Bronchial epithelial cell (primary cell): ENCODE measurements around the gene HBEGF. TPM values are rescaled to one million over a fixed set of nuclear protein-coding genes. Genes with fewer than 3 reads are reported as not detected.

ENCODE experiments used
- DNase-seq: peaks from one replicate; pipeline ENCODE4 v3.0.0-alpha.2; 2010; ENCODE audit warnings: low read depth
- FAIRE-seq: peaks from 2 replicates; lab custom pipeline; 2011; peaks lifted over from hg19 to GRCh38; lab: Jason Lieb, UNC
- H3K27me3 ChIP-seq: 2 replicates; pipeline ENCODE4 v1.5.1; 2011; ENCODE audit warnings: low read length; ENCODE audit not compliant: control insufficient read depth, insufficient read depth
- H3K36me3 ChIP-seq: 2 replicates; pipeline ENCODE4 v1.5.1; 2011; ENCODE audit warnings: low read length; ENCODE audit not compliant: control insufficient read depth, insufficient read depth
- H3K4me3 ChIP-seq: 2 replicates; pipeline ENCODE4 v1.5.1; 2011; ENCODE audit warnings: mild to moderate bottlenecking, low read depth, low read length, control low read depth
- CTCF ChIP-seq: IDR thresholded peaks from 2 replicates; pipeline ENCODE4 v1.5.1; 2011; ENCODE audit warnings: mild to moderate bottlenecking, moderate library complexity, low read length, control low read depth, inconsistent platforms; ENCODE audit not compliant: insufficient read depth, severe bottlenecking
- total RNA-seq: library from RNA; depleted of rRNA; stranded (reverse); fragments of >200 nt; gene quantifications from 2 replicates; pipeline ENCODE4 v1.2.1, GENCODE V29; 2014

Gene HBEGF
- total RNA-seq = 23.8 and 76.6 TPM in 2 replicates

GRCh38 chr5:140346348-140347221 is at the start of gene HBEGF:
Gene HBEGF (minus strand): TSS chr5:140346603. CDS start chr5:140346328, 275 bp downstream.
- FAIRE-seq (no peak), DNase-seq (peak; percentile 71)
- no peaks in the 10 kb centered on the region for H3K27me3 ChIP-seq
- peak; percentile 77 for TF ChIP-seq CTCF
- H3K4me3 ChIP-seq = peak within 1 kb of the TSS; percentile 72
- peaks cover 25% of the 10 kb centered on the region for H3K36me3 ChIP-seq

- no peak for FAIRE-seq
- TF ChIP-seq CTCF = no peak
- Histone ChIP-seq H3K27me3 (no peaks in the 10 kb centered on the region), H3K36me3 (no peaks in the 10 kb centered on the region), H3K4me3 (no peak overlapping the region)
- DNase-seq = no peak
Observed at GRCh38 chr5:140393738-140394137, 47.3 kb upstream of the HBEGF start.

GRCh38 chr5:140391732-140392131 is 45.3 kb upstream of the HBEGF start:
- DNase-seq (no peak), FAIRE-seq (no peak)
- H3K4me3 ChIP-seq = no peak overlapping the region
- no peak for TF ChIP-seq CTCF
- no peaks in the 10 kb centered on the region for H3K27me3 ChIP-seq
- no peaks in the 10 kb centered on the region for H3K36me3 ChIP-seq

- H3K4me3 ChIP-seq = no peak overlapping the region
- TF ChIP-seq CTCF = no peak
- no peaks in the 10 kb centered on the region for H3K27me3 ChIP-seq
- FAIRE-seq (no peak), DNase-seq (no peak)
- no peaks in the 10 kb centered on the region for H3K36me3 ChIP-seq
Observed at GRCh38 chr5:140391312-140391711, 44.9 kb upstream of the HBEGF start.

- H3K4me3 ChIP-seq = no peak overlapping the region
- H3K36me3 ChIP-seq = no peaks in the 10 kb centered on the region
- FAIRE-seq = no peak
- H3K27me3 ChIP-seq = no peaks in the 10 kb centered on the region
- TF ChIP-seq CTCF = no peak
- DNase-seq = no peak
Observed at GRCh38 chr5:140388052-140388451, 41.6 kb upstream of the HBEGF start.

GRCh38 chr5:140383300-140383699 is 36.9 kb upstream of the HBEGF start:
- Histone ChIP-seq H3K36me3 (no peaks in the 10 kb centered on the region), H3K4me3 (no peak overlapping the region), H3K27me3 (no peaks in the 10 kb centered on the region)
- TF ChIP-seq CTCF = no peak
- no peak for FAIRE-seq
- DNase-seq = no peak
